ENCODE results near the gene SERGEF. TPM values are rescaled to one million over a fixed set of nuclear protein-coding genes. Genes with fewer than 3 reads are reported as not detected.
A peak's percentile ranks its signal among the peaks of the same experiment; 100 is the strongest.

The SERGEF gene
- total RNA-seq, 1 experiment from 2014 or later = 27.5 TPM

DNA sequence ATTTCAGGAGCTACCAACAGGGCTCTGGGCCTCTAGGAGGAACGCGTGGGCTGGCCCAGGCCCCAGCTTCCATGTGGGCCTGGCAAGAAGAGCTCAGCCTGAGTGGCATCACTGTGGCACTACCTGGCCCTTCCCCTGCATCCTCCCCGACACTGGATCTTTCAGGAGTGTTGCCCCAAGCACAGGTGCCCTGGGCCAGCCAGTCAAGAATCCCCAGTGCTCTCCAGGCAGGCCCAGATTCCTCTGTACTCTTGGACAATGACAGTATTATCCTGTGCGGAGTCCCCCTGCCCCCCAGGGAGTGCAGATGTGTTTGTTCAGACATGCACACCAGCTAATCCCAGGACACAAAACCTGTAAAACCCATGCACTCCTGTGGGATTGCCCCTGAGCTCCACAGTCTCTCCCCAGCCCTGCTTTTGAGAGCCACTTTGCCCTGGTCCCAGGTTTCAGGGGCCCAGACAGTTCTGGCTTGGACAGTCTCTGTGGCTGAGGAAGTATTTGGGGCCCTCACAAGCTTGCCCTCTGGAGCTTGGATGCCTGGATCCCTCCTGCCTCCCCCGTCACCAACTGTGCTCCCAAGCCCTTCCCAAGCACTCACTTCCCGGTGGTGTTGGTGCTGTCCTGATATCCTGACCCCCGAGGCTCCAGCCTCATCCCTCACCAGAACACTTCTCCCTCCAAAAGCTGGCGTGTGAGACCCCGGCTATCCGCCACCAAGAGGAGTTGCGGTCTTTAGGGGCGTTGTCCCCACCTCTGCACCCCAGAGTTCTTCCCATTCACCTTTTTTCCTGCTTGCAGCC lies 238.4 kb downstream of the SERGEF start:
- no peak overlapping the region for H3K4me3 ChIP-seq
- no peak overlapping the region for H3K27ac ChIP-seq
- peak; percentile 63 to 73 for DNase-seq
- H3K9me3 ChIP-seq (replicated peaks) = no peaks in the 10 kb centered on the region
- no peaks in the 10 kb centered on the region for H3K4me1 ChIP-seq
- H3K36me3 ChIP-seq = peaks cover 13% of the 10 kb centered on the region
- no peaks in the 10 kb centered on the region for H3K27me3 ChIP-seq

DNA sequence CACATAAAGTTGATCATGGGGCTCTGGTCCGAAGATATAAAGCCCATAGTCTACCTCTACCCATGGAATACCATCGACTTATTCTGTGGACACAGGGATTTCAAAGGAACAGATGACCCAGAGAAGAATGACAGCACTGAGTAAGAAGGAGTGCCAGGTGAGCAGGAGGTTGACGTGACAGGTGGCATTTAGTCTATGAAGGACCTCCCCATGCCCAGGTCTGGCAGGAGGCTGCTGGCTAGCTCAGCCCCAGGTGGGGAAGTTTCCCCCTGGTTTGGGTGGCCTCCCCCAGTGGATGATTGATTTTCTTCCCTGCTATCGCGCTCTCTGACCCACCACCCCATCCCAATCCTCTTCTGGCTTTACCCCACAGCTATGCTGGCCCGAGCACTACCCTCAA lies 239.2 kb downstream of the SERGEF start:
- Histone ChIP-seq H3K9me3 (replicated peaks) (no peaks in the 10 kb centered on the region), H3K4me3 (no peak overlapping the region), H3K4me1 (no peaks in the 10 kb centered on the region), H3K27me3 (no peaks in the 10 kb centered on the region), H3K27ac (no peak overlapping the region), H3K36me3 (peaks cover 13% of the 10 kb centered on the region)
- no peak for DNase-seq

DNA sequence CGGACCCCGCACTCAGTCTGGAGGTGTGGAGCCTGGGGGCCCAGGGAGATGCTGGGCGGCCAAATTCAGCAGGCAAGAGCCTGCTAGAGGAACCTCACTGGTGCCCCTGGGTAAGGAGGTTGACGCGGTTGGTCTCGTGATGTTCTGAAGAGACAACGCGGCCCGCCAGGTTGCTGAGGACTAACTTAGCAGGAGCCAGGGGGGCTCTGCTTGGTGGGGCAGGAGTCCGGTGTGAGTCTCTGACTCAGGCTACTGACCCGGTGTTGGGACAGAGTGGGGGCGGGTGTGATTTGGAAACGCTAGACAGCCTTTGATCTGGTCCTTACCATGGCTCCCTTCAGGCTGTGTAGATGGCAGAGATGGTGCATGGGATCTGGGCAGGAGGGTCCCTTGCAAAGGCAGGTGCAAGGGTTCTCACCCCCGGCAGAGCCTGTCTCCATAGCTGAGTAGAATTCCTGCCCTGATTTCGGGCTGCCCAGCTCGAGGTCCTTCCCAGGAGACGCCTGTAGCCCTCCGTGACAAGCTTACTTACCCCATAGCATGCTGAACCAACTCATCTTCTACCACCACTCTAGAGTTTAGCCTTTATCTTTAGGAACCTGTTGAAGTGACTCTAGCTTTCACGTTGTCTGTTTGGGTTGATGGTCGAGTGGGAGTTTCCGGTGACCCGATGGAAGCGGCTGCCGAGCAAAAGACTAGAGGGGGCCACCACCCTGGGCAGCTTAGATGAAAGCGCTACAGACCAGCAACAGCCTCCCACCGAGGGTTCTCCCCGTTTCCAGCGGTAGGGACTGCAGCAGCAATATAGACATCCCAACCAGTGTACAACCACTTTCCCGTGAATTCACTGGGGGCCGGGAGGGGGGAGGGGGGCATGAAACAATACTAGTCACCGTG lies 239.9 kb downstream of the SERGEF start:
- Histone ChIP-seq H3K36me3 (peaks cover 13% of the 10 kb centered on the region), H3K9me3 (replicated peaks) (no peaks in the 10 kb centered on the region), H3K4me3 (no peak overlapping the region), H3K27ac (no peak overlapping the region), H3K4me1 (no peaks in the 10 kb centered on the region), H3K27me3 (no peaks in the 10 kb centered on the region)
- DNase-seq = no peak

DNA sequence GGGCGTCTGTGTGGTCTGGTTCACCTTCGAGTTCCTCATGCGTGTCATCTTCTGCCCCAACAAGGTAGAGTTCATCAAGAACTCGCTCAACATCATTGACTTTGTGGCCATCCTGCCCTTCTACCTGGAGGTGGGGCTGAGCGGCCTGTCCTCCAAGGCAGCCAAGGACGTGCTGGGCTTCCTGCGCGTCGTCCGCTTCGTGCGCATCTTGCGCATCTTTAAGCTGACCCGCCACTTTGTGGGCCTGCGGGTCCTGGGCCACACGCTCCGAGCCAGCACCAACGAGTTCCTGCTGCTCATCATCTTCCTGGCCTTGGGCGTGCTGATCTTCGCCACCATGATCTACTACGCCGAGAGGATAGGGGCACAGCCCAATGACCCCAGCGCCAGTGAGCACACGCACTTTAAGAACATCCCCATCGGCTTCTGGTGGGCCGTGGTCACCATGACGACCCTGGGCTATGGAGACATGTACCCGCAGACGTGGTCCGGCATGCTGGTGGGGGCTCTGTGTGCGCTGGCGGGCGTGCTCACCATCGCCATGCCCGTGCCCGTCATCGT lies 240.9 kb downstream of the SERGEF start:
- DNase-seq = no peak
- Histone ChIP-seq H3K4me3 (no peak overlapping the region), H3K36me3 (peaks cover 13% of the 10 kb centered on the region), H3K4me1 (no peaks in the 10 kb centered on the region), H3K27me3 (no peaks in the 10 kb centered on the region), H3K9me3 (replicated peaks) (no peaks in the 10 kb centered on the region), H3K27ac (no peak overlapping the region)

DNA sequence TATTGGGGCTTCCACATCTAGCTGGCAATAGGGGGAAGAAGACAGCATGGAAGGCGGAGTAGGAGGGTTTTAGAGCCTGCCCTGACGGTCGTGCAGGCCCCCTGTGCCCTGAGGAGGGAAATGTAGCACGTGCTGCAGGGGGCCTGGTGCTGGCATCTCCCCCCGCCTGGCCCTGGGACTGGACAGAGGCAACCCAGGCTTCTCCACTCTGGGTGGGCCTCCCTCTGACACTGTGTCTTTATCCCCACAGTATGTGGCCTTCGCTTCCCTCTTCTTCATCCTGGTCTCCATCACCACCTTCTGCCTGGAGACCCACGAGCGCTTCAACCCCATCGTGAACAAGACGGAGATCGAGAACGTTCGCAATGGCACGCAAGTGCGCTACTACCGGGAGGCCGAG lies 241.4 kb downstream of the SERGEF start:
- H3K9me3 ChIP-seq (replicated peaks) = no peaks in the 10 kb centered on the region
- H3K27me3 ChIP-seq = no peaks in the 10 kb centered on the region
- H3K4me3 ChIP-seq = no peak overlapping the region
- no peak overlapping the region for H3K27ac ChIP-seq
- no peak for DNase-seq
- H3K4me1 ChIP-seq = no peaks in the 10 kb centered on the region
- H3K36me3 ChIP-seq = peaks cover 13% of the 10 kb centered on the region

DNA sequence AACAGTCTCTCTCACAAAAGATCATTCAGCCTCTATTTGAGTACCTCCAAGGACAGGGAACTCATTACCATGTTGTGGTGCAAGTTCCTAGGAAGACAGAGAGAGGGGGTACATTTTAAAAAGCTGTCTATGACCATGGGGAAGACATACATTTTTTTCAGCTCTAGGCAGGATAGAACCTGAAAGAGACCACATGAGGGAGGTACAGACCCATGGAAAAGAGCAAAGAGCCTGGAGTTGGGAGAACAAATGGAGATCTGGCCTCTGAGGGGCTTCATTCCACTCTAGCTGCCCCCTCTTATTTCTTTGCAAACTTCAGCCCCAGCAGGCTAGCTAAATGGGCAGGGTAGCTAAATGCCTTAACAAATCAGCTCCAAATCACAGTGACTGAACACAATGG lies 241.9 kb downstream of the SERGEF start:
- no peak for DNase-seq
- no peak overlapping the region for H3K4me3 ChIP-seq
- no peaks in the 10 kb centered on the region for H3K9me3 ChIP-seq (replicated peaks)
- no peak overlapping the region for H3K27ac ChIP-seq
- H3K27me3 ChIP-seq = no peaks in the 10 kb centered on the region
- H3K4me1 ChIP-seq = no peaks in the 10 kb centered on the region
- H3K36me3 ChIP-seq = peaks cover 13% of the 10 kb centered on the region

DNA sequence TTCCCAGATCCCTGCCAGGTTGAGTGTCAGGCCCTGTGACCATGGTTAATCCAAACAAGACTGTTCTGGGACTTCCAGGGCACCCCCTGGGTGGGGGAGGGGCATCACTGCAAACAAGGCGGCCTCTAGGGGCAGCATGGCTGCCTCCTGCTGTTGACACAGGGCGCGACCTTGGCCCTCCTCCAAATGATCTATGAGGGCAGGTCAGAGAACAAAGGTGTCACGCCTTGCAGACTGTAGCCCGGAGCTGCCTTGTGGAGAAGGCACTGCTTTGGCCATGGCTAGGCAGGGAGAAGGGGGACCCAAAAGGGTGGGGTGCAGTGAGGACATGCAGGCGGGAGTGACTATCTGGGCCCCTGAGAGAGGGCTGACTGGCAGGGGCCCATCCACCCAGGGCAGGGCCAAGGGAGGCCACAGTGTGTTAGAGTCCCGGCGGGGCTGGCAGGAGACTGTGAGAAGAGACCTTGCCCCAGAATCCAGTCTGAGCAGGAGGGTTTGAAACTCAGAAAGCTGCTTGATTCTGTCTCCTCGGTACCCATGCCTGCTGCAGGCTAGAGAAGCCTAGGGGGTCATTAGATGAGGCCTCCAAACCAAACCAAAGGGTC lies 242.7 kb downstream of the SERGEF start:
- peaks cover 13% of the 10 kb centered on the region for H3K36me3 ChIP-seq
- H3K4me3 ChIP-seq = no peak overlapping the region
- H3K9me3 ChIP-seq (replicated peaks) = no peaks in the 10 kb centered on the region
- no peaks in the 10 kb centered on the region for H3K27me3 ChIP-seq
- peak; percentile 26 to 30 for DNase-seq
- peaks cover 2% of the 10 kb centered on the region; the same call in 1 of the 2 replicates for H3K4me1 ChIP-seq
- H3K27ac ChIP-seq = no peak overlapping the region

DNA sequence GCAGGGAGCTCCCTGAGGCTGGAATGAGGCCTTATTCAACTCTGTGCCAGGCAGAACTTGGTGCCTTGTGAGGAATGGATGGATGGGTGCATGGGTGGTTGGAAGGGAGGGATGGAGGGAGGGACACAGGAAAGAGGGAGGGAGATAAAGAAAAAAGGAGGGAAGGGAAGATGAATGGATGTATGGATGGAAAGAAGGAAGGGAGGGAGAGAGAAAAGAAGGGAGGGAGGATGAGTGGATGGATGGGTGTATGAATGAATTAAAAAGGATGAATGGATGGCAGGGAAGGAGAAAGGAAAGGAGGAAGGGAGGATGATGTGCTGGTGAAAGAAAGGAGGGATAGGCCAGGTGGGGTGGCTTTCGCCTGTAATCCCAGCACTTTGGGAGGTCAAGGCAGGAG lies 243.6 kb downstream of the SERGEF start:
- Histone ChIP-seq H3K27me3 (no peaks in the 10 kb centered on the region), H3K27ac (no peak overlapping the region), H3K4me3 (no peak overlapping the region), H3K4me1 (peaks cover 10% of the 10 kb centered on the region), H3K9me3 (replicated peaks) (no peaks in the 10 kb centered on the region), H3K36me3 (peaks cover 13% of the 10 kb centered on the region)
- DNase-seq = no peak

DNA sequence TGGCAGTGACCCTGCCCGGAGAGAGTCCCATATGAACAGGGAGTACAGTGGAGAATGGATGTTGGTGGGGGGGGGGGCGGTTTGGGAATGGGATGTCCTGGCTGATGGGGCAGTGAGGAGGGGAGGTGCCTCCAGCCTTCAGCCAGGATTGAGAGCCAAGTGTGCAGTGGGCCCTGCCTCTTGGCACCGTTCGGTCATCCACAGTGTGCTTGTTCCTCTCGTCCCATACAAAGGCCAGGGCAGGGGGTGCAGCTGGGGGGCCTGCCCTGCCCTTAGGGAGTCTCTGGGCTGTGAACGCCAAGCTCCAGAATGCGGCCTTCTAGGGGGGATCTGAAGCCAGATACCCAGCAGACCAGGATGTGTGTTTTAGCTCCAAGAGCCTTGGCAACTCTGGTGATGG lies 244.3 kb downstream of the SERGEF start:
- no peak overlapping the region for H3K4me3 ChIP-seq
- no peaks in the 10 kb centered on the region for H3K9me3 ChIP-seq (replicated peaks)
- H3K27me3 ChIP-seq = no peaks in the 10 kb centered on the region
- peaks cover 13% of the 10 kb centered on the region for H3K36me3 ChIP-seq
- peaks cover 12% of the 10 kb centered on the region for H3K4me1 ChIP-seq
- no peak overlapping the region for H3K27ac ChIP-seq
- no peak for DNase-seq

DNA sequence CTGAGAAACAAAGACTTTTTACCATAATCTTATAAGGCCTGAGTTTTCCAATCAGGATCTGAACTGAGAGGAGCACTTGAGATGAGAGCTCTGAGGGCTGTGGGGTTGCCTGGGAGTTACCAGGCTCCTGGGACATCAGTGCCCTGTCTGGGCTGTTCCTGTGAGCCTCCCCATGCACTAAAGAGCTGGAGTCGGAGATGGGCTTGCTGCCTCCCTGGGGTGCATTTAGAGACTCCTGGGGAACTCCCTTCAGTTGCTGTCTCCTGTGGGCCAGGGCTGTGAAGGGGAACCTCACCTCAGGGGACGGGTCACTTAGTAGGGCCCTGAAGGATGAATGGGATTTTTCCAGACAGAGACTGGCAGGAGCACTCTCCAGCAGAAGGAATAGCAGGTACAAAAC lies 244.9 kb downstream of the SERGEF start:
- H3K27me3 ChIP-seq = no peaks in the 10 kb centered on the region
- peaks cover 12% of the 10 kb centered on the region for H3K4me1 ChIP-seq
- no peak for DNase-seq
- H3K36me3 ChIP-seq = peaks cover 13% of the 10 kb centered on the region
- no peak overlapping the region for H3K4me3 ChIP-seq
- no peaks in the 10 kb centered on the region for H3K9me3 ChIP-seq (replicated peaks)
- H3K27ac ChIP-seq = no peak overlapping the region

DNA sequence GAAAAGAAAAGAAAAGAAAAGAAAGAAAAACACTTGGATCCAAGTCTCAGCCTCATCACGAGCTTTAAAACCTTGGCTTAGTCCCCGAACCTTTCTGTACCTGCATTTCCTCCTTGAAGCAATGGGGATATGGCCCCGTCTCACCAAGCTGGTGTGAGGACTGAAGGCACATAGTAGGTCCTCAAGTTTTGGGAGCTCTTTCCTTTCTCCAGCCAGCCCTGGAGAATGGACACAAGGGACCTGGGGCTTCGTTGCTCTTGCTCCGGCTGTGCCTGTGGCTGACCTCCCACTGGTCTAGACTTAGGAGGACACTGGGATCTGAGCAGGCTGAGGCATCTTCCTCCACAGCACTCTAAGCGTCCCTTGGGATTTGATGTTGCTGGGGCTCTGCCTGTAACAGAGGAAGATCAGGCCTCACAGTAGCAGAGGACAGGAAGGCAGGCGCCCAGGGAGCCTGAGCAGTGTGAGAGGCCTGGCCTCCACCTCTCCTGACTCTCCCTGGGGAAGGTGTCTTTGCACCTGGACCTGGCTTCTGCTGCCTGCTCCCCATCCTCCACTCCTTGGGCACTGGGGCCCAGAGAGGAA lies 245.5 kb downstream of the SERGEF start:
- H3K27ac ChIP-seq = no peak overlapping the region
- DNase-seq = peak in 1 of 2 experiments; percentile 36
- peaks cover 8% of the 10 kb centered on the region for H3K36me3 ChIP-seq
- peaks cover 12% of the 10 kb centered on the region for H3K4me1 ChIP-seq
- H3K9me3 ChIP-seq (replicated peaks) = no peaks in the 10 kb centered on the region
- H3K4me3 ChIP-seq = no peak overlapping the region
- H3K27me3 ChIP-seq = no peaks in the 10 kb centered on the region

DNA sequence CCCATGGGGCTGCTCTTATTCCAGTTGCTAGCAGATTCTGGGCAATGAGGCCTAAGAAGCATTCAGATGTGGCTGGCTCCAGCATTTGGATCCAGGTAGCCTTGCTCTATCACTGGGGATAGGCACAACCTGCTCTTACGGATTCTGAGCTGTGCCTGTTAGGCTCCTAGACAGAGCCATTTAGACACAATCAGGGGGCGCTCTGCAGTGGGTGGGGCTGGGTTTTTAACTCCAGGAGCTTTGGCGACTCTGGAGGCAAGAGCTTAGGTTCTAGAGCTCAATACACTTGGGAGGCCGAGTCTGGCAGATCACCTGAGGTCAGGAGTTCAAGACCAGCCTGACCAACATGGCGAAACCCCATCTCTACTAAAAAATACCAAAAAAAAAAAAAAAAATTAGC lies 246.3 kb downstream of the SERGEF start:
- Histone ChIP-seq H3K27ac (no peak overlapping the region), H3K4me3 (no peak overlapping the region)
- no peak for DNase-seq

DNA sequence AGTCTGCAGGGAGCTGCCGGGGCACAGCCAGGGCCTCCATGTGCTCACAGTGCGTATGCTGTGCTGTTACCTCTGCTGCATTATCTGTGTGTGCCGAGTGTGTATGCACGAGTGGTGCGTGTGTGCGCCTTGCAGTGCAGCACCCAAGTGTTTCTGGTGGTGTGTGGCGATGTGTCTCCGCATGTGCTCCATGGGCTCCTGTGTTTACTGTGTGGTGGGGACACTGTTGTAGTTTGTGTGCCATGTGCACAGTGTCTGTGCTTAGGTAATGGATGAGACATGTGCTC lies 246.8 kb downstream of the SERGEF start:
- H3K27me3 ChIP-seq = no peaks in the 10 kb centered on the region
- peaks cover 12% of the 10 kb centered on the region for H3K4me1 ChIP-seq
- H3K9me3 ChIP-seq (replicated peaks) = no peaks in the 10 kb centered on the region
- no peaks in the 10 kb centered on the region; the same call in 1 of the 2 replicates for H3K36me3 ChIP-seq
- DNase-seq = no peak
- no peak overlapping the region for H3K27ac ChIP-seq
- H3K4me3 ChIP-seq = no peak overlapping the region

More for the DNA sequence above, 246.3 kb downstream of the SERGEF start:
- Histone ChIP-seq H3K9me3 (replicated peaks) (no peaks in the 10 kb centered on the region), H3K4me1 (peaks cover 12% of the 10 kb centered on the region), H3K36me3 (peaks cover under 1% of the 10 kb centered on the region), H3K27me3 (no peaks in the 10 kb centered on the region)

DNA sequence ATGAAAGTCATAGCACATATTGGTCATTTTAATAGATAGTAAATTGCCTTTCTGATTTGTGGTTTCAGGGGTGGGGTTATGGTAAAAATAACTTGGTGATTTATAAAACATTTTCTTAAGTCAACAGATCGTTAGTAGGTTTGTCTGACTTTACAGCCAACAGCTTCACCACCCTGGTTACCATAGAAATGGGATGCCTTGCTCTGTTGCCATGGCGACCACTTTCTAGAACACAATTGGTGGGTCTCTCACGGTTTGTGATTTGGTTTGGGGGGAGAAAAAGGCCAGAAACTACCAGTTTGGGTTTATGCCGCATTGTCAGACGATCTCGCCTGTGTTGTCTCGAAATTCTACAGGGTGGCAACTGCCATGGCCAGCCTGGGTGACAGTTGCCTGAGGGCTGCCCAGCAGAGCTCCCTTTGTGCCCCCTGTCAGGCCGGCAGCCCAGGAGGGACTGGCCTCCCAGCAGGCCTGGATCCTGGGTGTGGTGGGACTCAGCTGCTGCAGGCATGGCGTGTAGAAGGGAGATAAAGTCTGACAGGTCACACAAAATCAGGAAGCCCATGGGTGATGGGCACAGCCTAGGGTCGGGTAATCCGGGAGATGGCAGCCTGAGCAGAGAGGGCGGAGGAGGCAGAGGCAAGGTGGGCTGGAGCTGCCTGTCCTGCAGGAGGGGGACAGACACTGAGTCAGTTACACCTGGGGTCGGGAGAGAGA lies 247.3 kb downstream of the SERGEF start:
- H3K4me3 ChIP-seq = no peak overlapping the region
- no peak overlapping the region for H3K27ac ChIP-seq
- DNase-seq = peak; percentile 50 to 54
- H3K36me3 ChIP-seq = no peaks in the 10 kb centered on the region; the same call in 1 of the 2 replicates
- H3K27me3 ChIP-seq = no peaks in the 10 kb centered on the region
- H3K9me3 ChIP-seq (replicated peaks) = no peaks in the 10 kb centered on the region
- H3K4me1 ChIP-seq = peaks cover 12% of the 10 kb centered on the region

Measured in SJCRH30 (cell line).